MG63 (cell line): ENCODE data around the gene DOCK7. TPM values are rescaled to one million over a fixed set of nuclear protein-coding genes. Genes with fewer than 3 reads are reported as not detected.
"Not testable (repeated sequence)": the region's sequence is repeated elsewhere in the genome, so short reads cannot be mapped to it uniquely, and the experiment has no call there.

Experiments
- DNase-seq: peaks from one replicate; pipeline ENCODE4 v3.0.0-alpha.2; 2020
- H3K27me3 ChIP-seq: fragments of 250-450 bp; sonication (Bioruptor Pico); 2 replicates; pipeline ENCODE4 v1.5.1; 2020; ENCODE audit warnings: mild to moderate bottlenecking, moderate library complexity
- H3K36me3 ChIP-seq: fragments of 250-450 bp; sonication (Bioruptor Pico); 2 replicates; pipeline ENCODE4 v1.5.1; 2020; ENCODE audit warnings: mild to moderate bottlenecking, moderate library complexity
- H3K4me3 ChIP-seq: fragments of 250-450 bp; sonication (Bioruptor Pico); 2 replicates; pipeline ENCODE4 v1.5.1; 2020; ENCODE audit warnings: mild to moderate bottlenecking, moderate library complexity
- H3K9me3 ChIP-seq: fragments of 250-450 bp; sonication (Bioruptor Pico); 2 replicates; pipeline ENCODE4 v1.5.1; 2020; ENCODE audit warnings: mild to moderate bottlenecking, moderate library complexity
- total RNA-seq: library from RNA; depleted of rRNA; stranded (reverse); fragments of >200 nt; shearing (Covaris generic); gene quantifications from 2 replicates; pipeline ENCODE4 v1.2.3, GENCODE V29; 2014; ENCODE audit warnings: low replicate concordance

DOCK7 gene
- total RNA-seq, 1 experiment from 2014 or later = 21.9 TPM

GRCh38 chr1:62527346-62527745 lies 160.8 kb downstream of the DOCK7 start:
- not testable (repeated sequence) for H3K9me3 ChIP-seq, H3K27me3 ChIP-seq, DNase-seq, H3K36me3 ChIP-seq, H3K4me3 ChIP-seq

GRCh38 chr1:62523860-62524259 lies 164.3 kb downstream of the DOCK7 start:
- Histone ChIP-seq H3K9me3 (peaks cover 2% of the 10 kb centered on the region), H3K36me3 (peaks cover 3% of the 10 kb centered on the region), H3K4me3 (no peak overlapping the region), H3K27me3 (no peaks in the 10 kb centered on the region)
- DNase-seq = no peak

- peaks cover 3% of the 10 kb centered on the region for H3K9me3 ChIP-seq
- peaks cover 3% of the 10 kb centered on the region for H3K36me3 ChIP-seq
- DNase-seq = no peak
- no peaks in the 10 kb centered on the region for H3K27me3 ChIP-seq
- H3K4me3 ChIP-seq = no peak overlapping the region
These were observed 171.6 kb downstream of the DOCK7 start for GRCh38 chr1:62516600-62516999.

DNA sequence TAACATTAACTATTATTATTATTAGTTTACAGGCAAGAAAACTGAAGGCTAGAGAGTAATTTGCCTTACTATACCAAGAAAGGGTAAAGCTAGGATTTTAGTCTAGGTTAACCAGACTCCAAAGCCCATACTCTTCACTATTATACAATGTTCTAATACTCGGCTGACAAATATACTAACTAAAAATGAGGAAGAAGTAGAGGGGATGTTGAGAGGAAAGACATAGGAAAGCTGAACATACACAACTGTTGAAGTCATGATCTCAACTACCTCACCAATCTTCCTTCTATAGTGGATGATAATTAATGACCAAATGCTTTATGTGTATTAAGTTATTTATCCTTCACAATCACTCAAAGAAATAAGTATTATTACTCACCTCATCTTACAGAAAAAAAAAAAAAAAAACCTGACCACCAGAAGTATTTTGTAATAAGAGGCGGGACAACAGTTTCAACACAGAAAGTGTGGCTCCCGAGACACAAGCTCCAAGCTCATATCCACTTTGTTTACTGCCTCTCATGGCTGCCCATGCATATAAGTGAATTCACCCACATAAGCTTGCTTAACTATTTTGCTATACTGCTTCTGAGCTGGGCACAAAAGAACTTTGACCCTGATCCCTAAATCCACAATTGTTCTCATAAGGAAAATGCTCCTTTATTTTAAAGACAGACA lies 173.3 kb downstream of the DOCK7 start:
- Histone ChIP-seq H3K9me3 (peaks cover 3% of the 10 kb centered on the region), H3K36me3 (no peaks in the 10 kb centered on the region), H3K4me3 (no peak overlapping the region), H3K27me3 (no peaks in the 10 kb centered on the region)
- DNase-seq = no peak

- Histone ChIP-seq H3K27me3 (no peaks in the 10 kb centered on the region), H3K9me3 (no peaks in the 10 kb centered on the region), H3K36me3 (no peaks in the 10 kb centered on the region), H3K4me3 (no peak overlapping the region)
- no peak for DNase-seq
These were observed 175.2 kb downstream of the DOCK7 start for GRCh38 chr1:62513013-62513412.

GRCh38 chr1:62509028-62509427 lies 179.2 kb downstream of the DOCK7 start:
- Histone ChIP-seq H3K27me3 (no peaks in the 10 kb centered on the region), H3K36me3 (peaks cover 4% of the 10 kb centered on the region; the same call in 1 of the 2 replicates), H3K4me3 (no peak overlapping the region), H3K9me3 (no peaks in the 10 kb centered on the region)
- DNase-seq = no peak

DNA sequence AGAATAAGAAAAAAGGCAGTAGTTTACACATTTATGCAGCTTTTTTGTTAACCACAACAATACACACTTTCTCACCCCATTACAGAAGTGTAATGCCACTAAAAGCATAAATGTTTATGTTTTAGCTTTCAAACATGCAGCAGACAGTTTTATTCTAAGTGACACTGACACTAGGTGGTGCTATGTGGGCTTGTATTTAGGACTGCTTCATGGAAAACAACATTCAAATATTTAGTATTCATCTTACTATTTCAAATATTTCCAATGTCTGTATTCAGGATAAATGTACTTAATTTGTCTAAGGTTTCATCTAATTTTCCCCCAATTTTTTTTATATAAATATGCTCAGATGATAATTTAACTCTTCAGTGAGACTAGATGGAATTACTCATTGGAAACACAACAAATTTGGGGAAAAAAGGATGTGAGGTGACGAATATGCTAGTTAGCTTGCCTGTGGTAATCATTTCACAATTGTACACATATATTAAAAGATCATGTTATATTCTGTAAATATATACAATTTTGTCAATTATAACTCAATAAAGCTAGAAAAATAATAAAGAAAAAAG lies 179.9 kb downstream of the DOCK7 start:
- DNase-seq = no peak
- Histone ChIP-seq H3K27me3 (no peaks in the 10 kb centered on the region), H3K9me3 (no peaks in the 10 kb centered on the region), H3K36me3 (peaks cover 4% of the 10 kb centered on the region; the same call in 1 of the 2 replicates), H3K4me3 (no peak overlapping the region)

GRCh38 chr1:62500210-62500609 lies 188.0 kb downstream of the DOCK7 start:
- DNase-seq = no peak
- Histone ChIP-seq H3K27me3 (no peaks in the 10 kb centered on the region), H3K4me3 (no peak overlapping the region), H3K36me3 (peaks cover 6% of the 10 kb centered on the region), H3K9me3 (no peaks in the 10 kb centered on the region)

- DNase-seq = no peak
- Histone ChIP-seq H3K9me3 (no peaks in the 10 kb centered on the region), H3K36me3 (peaks cover 6% of the 10 kb centered on the region), H3K27me3 (no peaks in the 10 kb centered on the region), H3K4me3 (no peak overlapping the region)
These were observed 194.0 kb downstream of the DOCK7 start for GRCh38 chr1:62494137-62494536.

- DNase-seq = no peak
- H3K27me3 ChIP-seq = no peaks in the 10 kb centered on the region
- H3K4me3 ChIP-seq = no peak overlapping the region
- H3K36me3 ChIP-seq = peaks cover 8% of the 10 kb centered on the region
- H3K9me3 ChIP-seq = no peaks in the 10 kb centered on the region
These were observed 194.5 kb downstream of the DOCK7 start for GRCh38 chr1:62493656-62494055.

- Histone ChIP-seq H3K4me3 (no peak overlapping the region), H3K36me3 (peaks cover 8% of the 10 kb centered on the region), H3K27me3 (no peaks in the 10 kb centered on the region), H3K9me3 (no peaks in the 10 kb centered on the region)
- DNase-seq = no peak
These were observed 195.7 kb downstream of the DOCK7 start for GRCh38 chr1:62492521-62492920.

DNA sequence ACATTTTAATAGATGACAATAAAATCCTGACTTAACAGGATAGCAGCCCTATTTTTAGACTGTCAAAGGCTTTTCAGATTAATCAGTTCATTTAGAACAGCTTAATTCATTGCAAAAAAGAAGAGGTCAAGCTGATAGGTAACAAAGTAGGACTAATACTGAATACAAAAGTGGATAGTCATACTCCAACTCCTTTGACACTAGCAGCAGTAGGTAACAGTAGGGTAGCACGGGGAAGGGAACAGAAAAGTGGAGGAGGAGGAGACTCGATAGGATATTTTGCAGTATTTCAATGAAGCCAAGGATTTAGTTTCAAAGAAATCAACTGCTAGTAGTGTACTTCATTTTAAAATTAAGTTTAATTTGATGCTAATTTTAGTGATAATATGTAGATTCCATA lies 200.2 kb downstream of the DOCK7 start:
- no peak overlapping the region for H3K4me3 ChIP-seq
- peaks cover 2% of the 10 kb centered on the region; the same call in 1 of the 2 replicates for H3K36me3 ChIP-seq

DNA sequence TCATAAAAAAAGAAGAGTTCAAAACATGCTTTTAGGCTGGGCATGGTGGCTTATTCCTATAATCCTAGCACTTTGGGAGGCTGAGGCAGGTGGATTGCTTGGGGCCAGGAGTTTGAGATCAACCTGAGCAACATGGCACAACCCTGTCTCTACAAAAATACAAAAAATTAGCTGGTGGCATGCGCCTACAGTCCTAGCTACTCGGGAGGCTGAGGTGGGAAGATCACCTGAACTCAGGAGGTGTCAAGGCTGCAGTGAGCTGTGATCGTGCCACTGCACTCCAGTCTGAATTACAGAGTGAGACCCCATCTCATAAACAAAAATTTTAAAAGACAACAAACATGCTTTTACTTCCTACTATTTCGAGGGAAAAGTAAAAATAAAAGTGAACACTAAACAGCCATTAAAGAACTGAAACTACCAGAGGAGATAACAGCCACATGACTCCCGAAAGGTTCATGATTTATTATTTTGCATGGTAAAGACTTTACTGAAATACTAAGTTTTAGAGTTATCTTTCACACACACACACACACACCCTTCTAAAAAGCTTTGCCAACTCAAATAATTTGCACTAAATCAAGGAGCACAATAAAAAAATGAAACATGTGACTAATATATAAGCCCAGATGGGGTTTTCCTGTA lies 203.2 kb downstream of the DOCK7 start:
- no peaks in the 10 kb centered on the region for H3K27me3 ChIP-seq

More for the DNA sequence above, 200.2 kb downstream of the DOCK7 start:
- DNase-seq = no peak
- Histone ChIP-seq H3K27me3 (no peaks in the 10 kb centered on the region), H3K9me3 (no peaks in the 10 kb centered on the region)

DNA sequence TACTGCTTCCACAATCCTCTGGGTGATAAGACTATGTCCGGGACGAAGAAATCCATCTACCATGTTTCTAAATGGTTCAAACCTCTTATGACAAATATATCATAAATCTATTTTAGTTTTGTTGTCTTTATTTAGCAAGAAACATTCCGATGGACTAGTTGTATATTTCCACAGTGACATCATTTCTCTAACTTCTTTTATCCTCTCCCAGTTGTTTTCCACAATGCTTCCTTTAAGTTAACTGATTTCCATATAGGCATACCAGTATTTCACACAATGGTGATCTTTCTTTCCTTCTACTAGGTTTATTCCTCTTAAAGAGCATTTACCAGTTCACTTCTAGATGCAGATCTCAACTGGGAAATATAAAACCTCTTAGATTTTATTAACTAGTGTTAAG lies 206.5 kb downstream of the DOCK7 start:
- H3K4me3 ChIP-seq = no peak overlapping the region
- H3K27me3 ChIP-seq = no peaks in the 10 kb centered on the region
- no peaks in the 10 kb centered on the region for H3K9me3 ChIP-seq
- H3K36me3 ChIP-seq = no peaks in the 10 kb centered on the region
- no peak for DNase-seq

More for the DNA sequence above, 203.2 kb downstream of the DOCK7 start:
- no peak overlapping the region for H3K4me3 ChIP-seq
- peaks cover 2% of the 10 kb centered on the region; the same call in 1 of the 2 replicates for H3K36me3 ChIP-seq
- H3K9me3 ChIP-seq = no peaks in the 10 kb centered on the region
- DNase-seq = no peak

DNA sequence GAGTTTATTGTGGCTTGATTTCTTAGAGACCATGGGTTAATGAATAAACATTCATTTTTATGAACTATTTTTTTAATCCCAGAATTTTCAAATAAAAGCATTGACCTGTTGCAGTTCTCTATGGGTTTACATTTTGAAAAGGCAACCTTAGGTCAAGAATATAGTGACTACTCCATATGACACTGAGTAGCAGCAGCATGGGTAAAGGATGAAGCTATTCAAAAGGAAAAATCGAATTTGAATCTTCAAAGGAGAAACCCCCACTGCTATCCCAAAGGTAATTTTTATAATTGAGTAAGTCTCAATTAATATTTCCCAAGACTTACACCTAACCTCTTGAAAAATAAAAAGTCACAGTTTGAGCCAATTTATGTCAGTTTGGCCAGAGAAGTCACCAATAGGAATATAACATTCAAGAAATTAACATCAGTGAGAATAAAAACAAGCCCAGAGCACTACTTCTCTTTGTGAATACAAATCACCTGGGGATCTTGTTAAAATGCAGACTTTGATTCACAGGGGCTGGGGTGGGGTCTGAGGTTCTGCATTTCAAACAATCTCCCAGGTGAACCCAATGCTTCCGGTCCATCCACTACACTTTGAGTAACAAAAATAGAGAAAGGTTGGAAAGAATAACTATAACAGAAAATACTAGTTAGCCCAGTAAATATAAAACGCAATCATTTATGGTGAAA lies 211.5 kb downstream of the DOCK7 start:
- Histone ChIP-seq H3K9me3 (no peaks in the 10 kb centered on the region), H3K36me3 (peaks cover 17% of the 10 kb centered on the region), H3K4me3 (no peak overlapping the region), H3K27me3 (no peaks in the 10 kb centered on the region)
- no peak for DNase-seq

DNA sequence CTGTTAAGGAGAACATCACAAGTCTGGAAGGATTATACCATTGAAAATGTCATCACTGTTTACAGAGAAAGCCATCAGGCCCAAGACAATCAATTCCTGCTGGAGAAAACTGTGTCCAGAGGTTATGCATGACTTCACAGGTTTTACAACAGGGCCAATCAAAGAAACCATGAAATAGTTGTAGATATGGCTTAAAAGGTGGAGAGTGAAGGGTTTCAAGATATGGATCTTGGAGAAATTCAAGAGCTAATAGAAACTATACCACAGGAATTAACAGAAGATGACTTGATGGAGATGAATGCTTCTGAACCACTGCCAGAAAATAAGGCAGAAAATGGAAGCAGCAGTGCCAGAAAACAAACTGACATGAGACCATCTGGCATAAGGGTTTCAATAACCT lies 221.1 kb downstream of the DOCK7 start:
- Histone ChIP-seq H3K4me3 (no peak overlapping the region), H3K36me3 (peaks cover 24% of the 10 kb centered on the region), H3K27me3 (no peaks in the 10 kb centered on the region), H3K9me3 (peaks cover 2% of the 10 kb centered on the region; the same call in 1 of the 2 replicates)
- no peak for DNase-seq

DNA sequence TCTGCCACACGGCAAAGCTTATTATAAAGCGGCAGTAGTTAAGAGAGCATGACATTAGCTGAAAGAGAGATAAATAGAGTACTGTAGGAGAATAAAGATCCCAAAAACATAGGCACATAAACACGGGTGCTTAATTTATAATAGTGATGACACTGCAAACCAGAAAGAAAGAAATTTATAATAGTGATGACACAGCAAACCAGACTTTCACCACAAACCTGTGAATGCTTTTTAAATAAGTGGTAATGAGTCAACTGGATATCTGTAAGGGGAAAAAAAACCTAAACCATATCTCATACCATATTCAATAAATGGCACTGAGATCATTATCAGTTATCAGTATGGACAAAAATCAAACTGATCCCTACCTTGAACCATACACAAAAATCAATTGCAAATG lies 225.8 kb downstream of the DOCK7 start:
- no peak for DNase-seq
- H3K4me3 ChIP-seq = no peak overlapping the region
- no peaks in the 10 kb centered on the region for H3K9me3 ChIP-seq
- H3K27me3 ChIP-seq = no peaks in the 10 kb centered on the region
- H3K36me3 ChIP-seq = peaks cover 9% of the 10 kb centered on the region; the same call in 1 of the 2 replicates
